Ishikawa (cell line): Measurements from ENCODE around the gene ICAM2.

ENCODE experiments used
- CEBPB ChIP-seq: IDR thresholded peaks from 2 replicates; pipeline ENCODE4 v1.6.1; 2012
- CREB1 ChIP-seq: IDR thresholded peaks from 2 replicates; pipeline ENCODE4 v1.6.1; 2012; ENCODE audit warnings: low read depth
- EGR1 ChIP-seq: IDR thresholded peaks from 2 replicates; pipeline ENCODE4 v1.6.1; 2012
- EP300 ChIP-seq: IDR thresholded peaks from 2 replicates; pipeline ENCODE4 v1.6.1; 2012; ENCODE audit warnings: borderline replicate concordance
- FOXM1 ChIP-seq: IDR thresholded peaks from 2 replicates; pipeline ENCODE4 v1.6.1; 2012; ENCODE audit warnings: low read depth, borderline replicate concordance
- NFIC ChIP-seq: IDR thresholded peaks from 2 replicates; pipeline ENCODE4 v1.6.1; 2012
- RAD21 ChIP-seq: IDR thresholded peaks from 2 replicates; pipeline ENCODE4 v1.6.1; 2012; ENCODE audit warnings: low read depth
- TAF1 ChIP-seq: IDR thresholded peaks from 2 replicates; pipeline ENCODE4 v1.6.1; 2012; ENCODE audit warnings: low read depth, mild to moderate bottlenecking
- TCF12 ChIP-seq: IDR thresholded peaks from 2 replicates; pipeline ENCODE4 v1.6.1; 2012; ENCODE audit warnings: low read depth
- TEAD4 ChIP-seq: IDR thresholded peaks from 2 replicates; pipeline ENCODE4 v1.6.1; 2012
- YY1 ChIP-seq: IDR thresholded peaks from 2 replicates; pipeline ENCODE4 v1.6.1; 2012; ENCODE audit warnings: low read depth
- ZBTB7A ChIP-seq: IDR thresholded peaks from 2 replicates; pipeline ENCODE4 v1.6.1; 2012; ENCODE audit warnings: low read depth
- TF ChIP-seq, protein P1 (sequence below): IDR thresholded peaks from 2 replicates; pipeline ENCODE4 v1.6.1; 2012; ENCODE audit warnings: low read depth, mild to moderate bottlenecking
- TF ChIP-seq, protein P2 (sequence below): IDR thresholded peaks from 2 replicates; pipeline ENCODE4 v1.6.1; 2012
- TF ChIP-seq, protein P3 (sequence below): IDR thresholded peaks from 2 replicates; pipeline ENCODE4 v1.6.1; 2012

Gene ICAM2

DNA sequence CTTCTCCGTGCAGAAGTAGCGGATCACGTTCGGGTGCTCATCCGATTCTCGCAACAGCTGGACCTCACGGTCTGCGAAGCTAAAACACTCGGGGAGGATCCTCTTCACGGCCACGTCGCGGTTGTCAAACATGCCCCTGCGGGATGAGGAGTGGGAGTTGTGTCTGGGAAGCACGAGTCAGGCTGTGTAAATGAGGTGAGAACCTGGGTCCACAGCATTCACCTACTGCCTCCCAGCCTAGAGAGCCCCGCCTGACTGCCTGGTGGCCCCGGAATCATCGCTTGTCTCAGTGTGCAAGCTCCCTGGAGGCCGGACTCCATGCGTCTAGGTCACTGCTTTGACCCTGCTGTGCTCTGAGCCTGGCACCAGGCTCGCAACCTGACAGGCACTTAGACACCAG is 33.9 kb upstream of the ICAM2 start:
- TF ChIP-seq TAF1 (no peak), NFIC (no peak), CREB1 (no peak), ZBTB7A (no peak), TCF12 (no peak), EP300 (no peak), CEBPB (no peak), TEAD4 (no peak), FOXM1 (no peak), YY1 (no peak), RAD21 (no peak), EGR1 (no peak)
- TF ChIP-seq, protein P1, sequence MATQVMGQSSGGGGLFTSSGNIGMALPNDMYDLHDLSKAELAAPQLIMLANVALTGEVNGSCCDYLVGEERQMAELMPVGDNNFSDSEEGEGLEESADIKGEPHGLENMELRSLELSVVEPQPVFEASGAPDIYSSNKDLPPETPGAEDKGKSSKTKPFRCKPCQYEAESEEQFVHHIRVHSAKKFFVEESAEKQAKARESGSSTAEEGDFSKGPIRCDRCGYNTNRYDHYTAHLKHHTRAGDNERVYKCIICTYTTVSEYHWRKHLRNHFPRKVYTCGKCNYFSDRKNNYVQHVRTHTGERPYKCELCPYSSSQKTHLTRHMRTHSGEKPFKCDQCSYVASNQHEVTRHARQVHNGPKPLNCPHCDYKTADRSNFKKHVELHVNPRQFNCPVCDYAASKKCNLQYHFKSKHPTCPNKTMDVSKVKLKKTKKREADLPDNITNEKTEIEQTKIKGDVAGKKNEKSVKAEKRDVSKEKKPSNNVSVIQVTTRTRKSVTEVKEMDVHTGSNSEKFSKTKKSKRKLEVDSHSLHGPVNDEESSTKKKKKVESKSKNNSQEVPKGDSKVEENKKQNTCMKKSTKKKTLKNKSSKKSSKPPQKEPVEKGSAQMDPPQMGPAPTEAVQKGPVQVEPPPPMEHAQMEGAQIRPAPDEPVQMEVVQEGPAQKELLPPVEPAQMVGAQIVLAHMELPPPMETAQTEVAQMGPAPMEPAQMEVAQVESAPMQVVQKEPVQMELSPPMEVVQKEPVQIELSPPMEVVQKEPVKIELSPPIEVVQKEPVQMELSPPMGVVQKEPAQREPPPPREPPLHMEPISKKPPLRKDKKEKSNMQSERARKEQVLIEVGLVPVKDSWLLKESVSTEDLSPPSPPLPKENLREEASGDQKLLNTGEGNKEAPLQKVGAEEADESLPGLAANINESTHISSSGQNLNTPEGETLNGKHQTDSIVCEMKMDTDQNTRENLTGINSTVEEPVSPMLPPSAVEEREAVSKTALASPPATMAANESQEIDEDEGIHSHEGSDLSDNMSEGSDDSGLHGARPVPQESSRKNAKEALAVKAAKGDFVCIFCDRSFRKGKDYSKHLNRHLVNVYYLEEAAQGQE: no peak
- TF ChIP-seq, protein P2, sequence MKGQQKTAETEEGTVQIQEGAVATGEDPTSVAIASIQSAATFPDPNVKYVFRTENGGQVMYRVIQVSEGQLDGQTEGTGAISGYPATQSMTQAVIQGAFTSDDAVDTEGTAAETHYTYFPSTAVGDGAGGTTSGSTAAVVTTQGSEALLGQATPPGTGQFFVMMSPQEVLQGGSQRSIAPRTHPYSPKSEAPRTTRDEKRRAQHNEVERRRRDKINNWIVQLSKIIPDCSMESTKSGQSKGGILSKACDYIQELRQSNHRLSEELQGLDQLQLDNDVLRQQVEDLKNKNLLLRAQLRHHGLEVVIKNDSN: no peak
- TF ChIP-seq, protein P3, sequence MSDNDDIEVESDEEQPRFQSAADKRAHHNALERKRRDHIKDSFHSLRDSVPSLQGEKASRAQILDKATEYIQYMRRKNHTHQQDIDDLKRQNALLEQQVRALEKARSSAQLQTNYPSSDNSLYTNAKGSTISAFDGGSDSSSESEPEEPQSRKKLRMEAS: no peak

DNA sequence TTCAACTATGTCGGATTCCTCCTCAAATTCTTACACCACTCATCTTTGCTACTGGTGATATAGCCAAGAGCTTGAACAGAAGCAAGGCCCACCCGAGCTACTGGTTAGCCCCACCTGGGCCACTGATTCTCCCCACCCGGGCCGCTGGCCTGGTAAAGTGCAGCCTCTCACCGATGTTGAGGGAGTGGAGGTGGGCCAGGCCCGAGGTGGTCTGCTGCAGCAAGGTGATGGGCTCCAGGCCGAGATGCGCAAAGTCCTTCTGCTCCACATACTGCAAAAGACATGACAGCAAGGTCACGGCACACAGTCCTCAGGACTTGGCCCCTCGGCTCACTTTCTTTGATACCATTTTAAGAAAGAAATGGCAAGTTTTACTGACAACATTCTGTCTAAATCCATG is 32.7 kb upstream of the ICAM2 start:
- TF ChIP-seq ZBTB7A: no peak
- no peak for TF ChIP-seq TEAD4
- TF ChIP-seq CREB1: no peak
- TF ChIP-seq CEBPB: no peak
- no peak for TF ChIP-seq FOXM1
- no peak for TF ChIP-seq RAD21
- TF ChIP-seq YY1: no peak
- TF ChIP-seq, protein P3: no peak
- TF ChIP-seq, protein P1: no peak
- TF ChIP-seq EGR1: no peak
- no peak for TF ChIP-seq EP300

DNA sequence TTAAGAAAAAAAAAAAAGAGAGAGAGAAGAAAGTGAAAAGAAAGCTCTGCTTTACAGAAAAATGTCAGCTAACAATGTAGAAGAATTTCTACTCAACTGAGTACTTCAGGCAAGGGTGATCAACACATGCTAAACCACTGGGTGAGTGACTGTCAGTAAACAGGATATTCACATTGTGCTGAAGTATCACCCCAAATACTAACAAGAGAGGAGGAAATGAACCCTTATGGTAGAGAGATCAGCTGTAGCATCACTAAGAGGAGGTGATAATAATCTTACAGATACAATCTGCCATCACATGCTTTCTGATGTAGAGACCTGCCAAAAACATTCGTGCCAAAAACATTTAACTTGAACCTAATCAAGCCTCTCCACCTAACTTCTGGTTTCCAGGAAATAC is 30.7 kb upstream of the ICAM2 start:
- TF ChIP-seq RAD21 (no peak), EP300 (no peak), YY1 (no peak), CREB1 (no peak), TEAD4 (no peak), EGR1 (no peak), TAF1 (no peak), TCF12 (no peak), ZBTB7A (no peak), FOXM1 (no peak), CEBPB (no peak), NFIC (no peak)
- TF ChIP-seq, protein P1: no peak
- TF ChIP-seq, protein P2: no peak
- TF ChIP-seq, protein P3: no peak

- TF ChIP-seq EP300 (no peak), TAF1 (no peak), FOXM1 (no peak)
- TF ChIP-seq, protein P3: no peak
Measured at GRCh38 chr17:64048805-64049204, 28.4 kb upstream of the ICAM2 start.
